Activated naive CD4-positive, alpha-beta T cell (primary cell): Measurements from ENCODE around the gene STAT3.
"Not testable (repeated sequence)": the region's sequence is repeated elsewhere in the genome, so short reads cannot be mapped to it uniquely, and the experiment has no call there.

Experiments used
- DNase-seq, 4 experiments: peaks; one replicate each; lab custom pipeline; 2025; lab: John Stamatoyannopoulos, UW

STAT3 gene

DNA sequence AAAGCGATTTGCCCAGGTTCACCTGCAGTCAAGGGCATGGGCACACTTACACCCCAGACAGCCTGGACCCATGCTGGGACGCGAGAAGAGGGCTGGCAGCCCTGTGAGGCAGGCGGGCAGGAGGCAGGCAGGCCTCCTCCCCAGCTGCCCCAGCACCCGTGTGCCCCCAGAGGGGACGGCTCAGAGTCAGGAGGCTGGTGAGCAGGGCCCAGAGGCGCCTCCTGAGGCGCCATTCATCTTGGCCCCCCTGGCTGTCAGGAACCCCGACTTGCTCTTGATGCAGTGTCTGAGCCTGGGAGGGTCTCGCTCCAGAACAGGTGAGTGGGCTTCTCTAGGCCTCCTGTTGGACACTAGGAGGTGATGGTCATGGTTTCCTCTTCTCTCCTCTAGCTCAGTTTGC, 88.9 kb downstream of the STAT3 start:
- DNase-seq = not testable (repeated sequence)

DNA sequence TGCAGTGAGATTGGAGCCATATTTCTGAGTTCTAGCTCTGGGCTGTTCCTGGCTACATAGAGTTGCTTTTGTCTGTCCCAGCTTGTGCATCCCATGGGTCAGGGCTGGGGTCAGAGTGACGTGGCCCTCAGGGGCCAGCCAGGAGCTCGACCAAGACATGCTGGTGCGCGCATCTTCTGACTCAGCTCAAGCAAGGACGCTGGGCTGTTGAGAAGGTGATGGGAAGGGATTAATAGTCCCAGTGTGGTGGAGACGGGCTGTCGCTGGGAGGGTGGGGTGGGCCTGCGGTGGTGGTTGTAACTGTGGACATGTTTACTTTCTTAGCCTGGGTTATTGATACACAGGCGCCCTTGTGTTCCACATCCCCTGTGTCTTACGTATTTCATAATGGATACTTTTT, 90.5 kb downstream of the STAT3 start:
- DNase-seq = not testable (repeated sequence)

DNA sequence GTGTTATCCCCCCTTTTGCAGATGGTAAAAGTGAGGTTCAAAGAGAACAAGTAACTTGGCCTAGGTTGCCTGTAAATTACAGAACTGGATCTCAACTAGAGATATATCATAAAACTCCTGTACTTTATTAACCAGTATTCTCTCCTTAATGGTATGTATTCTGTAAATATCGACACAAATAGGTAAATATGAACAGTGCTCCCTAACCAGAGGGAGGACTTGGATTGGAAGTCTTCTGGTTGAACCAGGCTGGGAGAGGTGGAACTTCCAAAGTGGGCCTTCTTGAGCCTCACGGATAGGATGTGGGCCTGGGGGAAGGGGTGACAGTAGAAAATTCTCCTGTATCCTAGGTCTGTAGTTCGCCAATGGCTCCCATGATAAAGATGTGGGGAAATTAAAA, 92.2 kb downstream of the STAT3 start:
- DNase-seq = no peak

DNA sequence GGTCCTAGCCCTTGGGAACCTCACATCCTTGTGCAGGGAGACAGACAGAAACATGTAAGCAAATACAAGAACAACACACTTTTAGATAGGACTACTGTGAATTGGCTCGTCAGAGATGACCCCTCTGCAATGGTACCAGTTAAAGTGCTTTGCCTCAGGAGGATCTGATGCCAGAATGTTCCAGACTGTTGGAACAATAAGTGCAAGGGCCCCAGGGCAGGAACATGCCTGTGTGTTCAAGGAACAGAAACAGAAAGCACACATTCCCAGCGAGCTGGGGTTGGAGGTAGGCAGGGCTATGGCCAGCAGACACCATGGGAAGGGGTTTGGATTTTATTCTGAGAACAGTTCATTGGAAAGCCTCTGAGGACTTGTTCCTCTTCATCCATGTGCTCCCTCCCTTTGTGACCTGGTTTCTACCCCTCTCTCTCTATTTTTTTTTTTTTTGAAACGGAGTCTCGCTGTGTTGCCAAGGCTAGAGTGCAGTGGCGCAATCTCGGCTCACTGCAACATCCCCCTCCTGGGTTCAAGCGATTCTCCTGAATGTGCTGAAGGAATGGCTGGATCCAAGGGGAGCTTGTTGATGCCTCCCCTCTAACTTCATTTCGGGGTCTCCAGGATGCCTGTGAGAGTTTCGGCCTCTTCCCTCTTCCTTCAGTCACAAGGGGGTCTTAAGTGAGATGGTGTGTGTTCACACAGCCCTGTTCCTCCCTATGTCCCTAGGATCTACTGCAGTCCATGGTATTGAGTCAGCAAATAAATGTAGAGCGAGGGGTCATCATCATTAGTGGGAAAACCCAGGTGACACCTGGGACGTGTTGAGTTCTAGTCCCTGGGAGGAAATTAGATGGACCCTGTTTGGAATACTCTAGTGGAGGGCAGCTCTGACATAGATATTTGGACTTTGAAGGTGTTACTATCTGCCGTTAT, 93.5 kb downstream of the STAT3 start:
- no peak for DNase-seq

- DNase-seq = no peak
Measured at GRCh38 chr17:42291129-42291528, 97.1 kb downstream of the STAT3 start.

GRCh38 chr17:42290577-42290976, 97.7 kb downstream of the STAT3 start:
- no peak for DNase-seq

GRCh38 chr17:42289611-42290181, 98.5 kb downstream of the STAT3 start:
- DNase-seq = no peak

DNA sequence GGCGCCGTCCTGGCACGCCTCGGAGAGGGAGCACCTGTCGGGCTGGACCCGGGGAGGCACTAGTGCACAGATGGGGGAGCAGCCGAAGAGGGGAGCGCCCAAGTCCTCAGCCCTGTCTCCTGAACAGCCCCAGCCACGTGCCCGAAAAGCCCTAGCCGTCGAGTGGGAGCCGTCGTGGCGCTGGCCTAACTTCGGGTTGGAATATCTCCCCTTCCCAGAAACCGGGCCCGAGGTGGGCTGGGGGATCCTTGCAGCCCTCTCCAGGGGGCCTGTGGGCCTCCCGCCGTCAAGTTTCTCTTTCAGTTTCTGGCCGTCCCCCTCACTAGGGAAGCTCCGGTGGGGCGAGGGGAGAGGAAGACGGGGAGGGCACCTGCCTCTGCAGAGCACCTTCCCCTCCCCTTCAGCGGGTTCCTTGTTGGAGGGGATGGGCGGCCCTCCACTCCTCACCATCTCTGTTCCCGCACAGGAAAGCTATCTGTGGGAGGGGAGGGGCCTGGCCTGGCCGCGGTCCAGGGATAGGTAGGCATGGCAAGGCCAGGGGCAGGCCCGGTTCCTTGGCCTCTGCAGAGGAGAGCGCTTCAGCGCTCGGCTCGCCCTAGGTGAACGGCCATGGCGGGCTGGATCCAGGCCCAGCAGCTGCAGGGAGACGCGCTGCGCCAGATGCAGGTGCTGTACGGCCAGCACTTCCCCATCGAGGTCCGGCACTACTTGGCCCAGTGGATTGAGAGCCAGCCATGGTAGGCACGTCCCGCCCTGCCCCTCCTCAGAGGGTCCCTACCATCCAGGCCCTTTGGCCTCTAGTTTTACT, 99.2 kb downstream of the STAT3 start:
- DNase-seq = peak in 2 of 4 experiments; percentile 39 to 46

GRCh38 chr17:42287977-42288802, 100.1 kb downstream of the STAT3 start, which contains the start of gene STAT5A:
Gene STAT5A (plus strand): TSS chr17:42288498. CDS start chr17:42289412, 914 bp downstream.
- peak; percentile 31 to 69 (median 53) for DNase-seq

DNA sequence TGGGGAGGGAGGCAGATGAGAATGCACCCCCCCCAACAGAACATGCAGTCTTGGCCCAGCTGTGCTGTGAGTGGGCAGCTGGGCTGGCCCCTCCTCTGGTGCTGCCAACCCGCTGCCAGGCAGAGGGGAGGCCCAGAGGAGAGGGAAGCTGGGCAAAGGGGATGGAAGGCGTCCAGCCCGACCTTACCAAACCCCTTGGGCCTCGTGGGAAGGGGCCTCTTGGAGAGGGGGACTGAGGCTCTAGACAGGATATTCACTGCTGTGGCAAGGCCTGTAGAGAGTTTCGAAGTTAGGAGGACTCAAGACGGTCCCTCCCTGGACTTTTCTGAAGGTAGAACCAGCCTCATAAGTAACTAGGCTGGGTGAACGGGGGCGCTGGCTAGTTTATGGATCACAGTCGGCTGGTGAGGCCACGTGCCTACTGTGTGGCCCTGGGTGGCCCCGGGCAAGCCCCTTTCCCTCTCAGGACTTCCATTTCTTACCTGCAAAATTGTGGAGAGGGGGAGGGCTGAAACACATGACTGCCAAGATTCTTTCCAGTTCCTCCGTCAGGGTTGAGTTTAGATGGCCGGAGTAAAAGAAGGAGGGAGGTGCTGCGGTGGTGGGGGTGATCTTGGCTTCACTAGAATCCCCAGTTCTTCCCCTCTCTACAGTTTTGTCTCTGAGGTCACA, 100.8 kb downstream of the STAT3 start:
- DNase-seq = peak in 1 of 4 experiments; percentile 27

DNA sequence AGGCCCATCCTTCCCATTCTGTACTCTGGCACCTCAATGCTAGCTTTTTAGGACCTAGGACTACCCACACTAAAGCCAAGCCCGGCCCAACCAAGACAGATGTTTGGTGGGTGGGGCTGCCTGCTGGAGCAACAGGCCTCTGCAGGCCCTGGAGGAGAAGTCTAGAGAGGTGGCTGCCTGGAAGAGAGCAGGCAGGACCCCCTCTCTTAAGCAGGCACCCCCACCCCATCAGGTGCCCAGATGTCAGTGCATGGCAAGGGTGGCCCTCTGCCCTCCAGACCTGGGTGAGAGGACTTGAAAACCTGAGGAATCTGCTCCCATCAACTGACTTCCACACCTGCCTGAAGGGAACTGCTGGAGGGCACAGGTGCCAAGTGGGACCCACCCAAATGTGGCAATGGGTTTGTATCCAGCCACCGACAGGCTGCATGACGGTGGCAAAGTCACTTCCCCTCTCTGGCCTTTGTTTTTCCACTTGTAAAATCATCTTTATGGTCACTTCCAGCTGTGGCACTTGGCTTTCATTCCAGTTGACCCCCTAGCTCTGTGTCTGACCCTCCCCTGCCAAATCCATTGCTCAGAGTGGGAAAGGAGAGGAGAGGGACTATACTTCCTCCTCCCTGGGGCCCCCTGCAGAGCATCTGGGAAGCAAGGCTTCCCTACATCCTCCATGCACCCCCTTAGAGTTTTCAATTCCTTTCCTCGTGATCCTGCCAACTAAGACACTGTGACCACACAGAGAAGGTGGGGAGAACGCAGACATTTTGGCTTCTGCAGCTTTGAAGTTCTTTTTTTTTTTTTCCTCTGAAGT, 101.6 kb downstream of the STAT3 start:
- DNase-seq = no peak

GRCh38 chr17:42285346-42286050, 102.7 kb downstream of the STAT3 start:
- DNase-seq = no peak

GRCh38 chr17:42284566-42284965, 103.7 kb downstream of the STAT3 start:
- DNase-seq = no peak

DNA sequence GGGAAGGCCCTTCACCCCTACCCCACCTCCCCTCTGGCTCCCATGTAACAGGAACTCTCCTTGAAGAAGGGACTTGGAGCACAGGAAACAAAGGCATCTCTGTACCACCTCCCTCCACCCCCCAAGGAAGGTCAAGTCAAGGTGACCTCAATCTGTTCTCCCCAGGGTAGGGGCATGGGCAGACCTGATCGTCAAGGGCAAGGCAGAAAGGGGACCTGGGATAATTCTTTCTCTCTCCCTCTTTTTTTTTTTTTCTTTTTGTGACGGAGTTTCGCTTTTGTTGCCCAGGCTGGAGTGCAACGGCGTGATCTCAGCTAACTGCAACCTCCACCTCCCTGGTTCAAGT, 104.2 kb downstream of the STAT3 start:
- DNase-seq = no peak

GRCh38 chr17:42283241-42284023, 104.8 kb downstream of the STAT3 start:
- no peak for DNase-seq

GRCh38 chr17:42282478-42283080, 105.7 kb downstream of the STAT3 start:
- no peak for DNase-seq

DNA sequence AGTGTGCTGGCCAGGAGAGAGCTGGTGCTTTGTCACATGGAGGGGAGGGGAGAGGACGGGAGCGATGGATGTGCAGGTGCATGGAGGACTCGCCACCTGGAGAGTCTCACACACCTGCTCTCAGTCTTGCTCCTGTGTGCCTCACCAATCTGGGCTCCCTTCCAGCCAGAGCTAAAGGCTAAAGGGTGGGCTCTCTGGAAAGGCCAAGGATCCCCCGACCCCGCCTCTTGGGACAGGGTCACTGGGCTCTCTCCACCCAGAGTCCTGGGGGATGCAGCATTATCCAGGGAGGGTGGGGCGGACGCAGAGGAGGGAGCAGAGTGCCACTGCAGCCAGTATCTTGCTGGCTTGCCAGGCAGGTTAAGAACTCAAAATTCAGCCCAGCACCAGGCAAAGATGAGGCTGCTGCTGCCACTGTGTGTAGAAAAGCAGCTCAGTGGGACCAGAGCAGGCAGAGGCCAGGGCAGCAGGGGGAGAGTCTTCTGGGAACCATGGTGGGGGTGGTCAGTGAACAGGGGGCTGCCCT, 106.6 kb downstream of the STAT3 start:
- no peak for DNase-seq
